ENCODE data around the gene STT3A. TPM values are rescaled to one million over a fixed set of nuclear protein-coding genes. Genes with fewer than 3 reads are reported as not detected.

STT3A gene
- total RNA-seq, 6 donors from 2014 or later, result 41.0 to 131 (median 71.1) TPM

DNA sequence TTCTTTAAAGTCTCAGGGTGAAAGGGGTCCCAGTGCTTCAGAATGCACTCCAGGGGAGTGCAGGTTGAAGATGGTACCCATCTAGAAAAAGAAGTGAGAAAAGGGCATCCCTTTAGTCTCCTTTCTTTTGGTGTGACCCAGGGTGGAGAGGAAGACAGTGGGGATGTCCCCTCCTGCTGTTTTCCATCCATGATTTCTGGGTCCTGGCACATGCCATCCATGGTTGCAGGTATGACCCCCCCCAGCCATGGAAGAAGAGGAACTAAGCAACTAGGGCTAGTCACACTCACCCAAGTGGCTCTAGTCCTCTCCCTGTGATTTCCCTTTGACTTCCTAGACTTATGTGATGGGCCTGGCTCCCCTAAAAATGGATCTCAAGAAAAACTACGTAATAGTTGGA is 39.3 kb upstream of the STT3A start:
- Histone ChIP-seq H3K4me3 (no peak overlapping the region), H3K9me3 (peaks cover 17 to 32% (median 27%) of the 10 kb centered on the region in 4 donors), H3K27ac (no peak overlapping the region), H3K36me3 (no peaks in the 10 kb centered on the region), H3K27me3 (no peaks in the 10 kb centered on the region), H3K4me1 (no peaks in the 10 kb centered on the region)
- ATAC-seq (ENCODE audit: low FRiP score in 2 of 2), result no peak
- TF ChIP-seq, protein P1, sequence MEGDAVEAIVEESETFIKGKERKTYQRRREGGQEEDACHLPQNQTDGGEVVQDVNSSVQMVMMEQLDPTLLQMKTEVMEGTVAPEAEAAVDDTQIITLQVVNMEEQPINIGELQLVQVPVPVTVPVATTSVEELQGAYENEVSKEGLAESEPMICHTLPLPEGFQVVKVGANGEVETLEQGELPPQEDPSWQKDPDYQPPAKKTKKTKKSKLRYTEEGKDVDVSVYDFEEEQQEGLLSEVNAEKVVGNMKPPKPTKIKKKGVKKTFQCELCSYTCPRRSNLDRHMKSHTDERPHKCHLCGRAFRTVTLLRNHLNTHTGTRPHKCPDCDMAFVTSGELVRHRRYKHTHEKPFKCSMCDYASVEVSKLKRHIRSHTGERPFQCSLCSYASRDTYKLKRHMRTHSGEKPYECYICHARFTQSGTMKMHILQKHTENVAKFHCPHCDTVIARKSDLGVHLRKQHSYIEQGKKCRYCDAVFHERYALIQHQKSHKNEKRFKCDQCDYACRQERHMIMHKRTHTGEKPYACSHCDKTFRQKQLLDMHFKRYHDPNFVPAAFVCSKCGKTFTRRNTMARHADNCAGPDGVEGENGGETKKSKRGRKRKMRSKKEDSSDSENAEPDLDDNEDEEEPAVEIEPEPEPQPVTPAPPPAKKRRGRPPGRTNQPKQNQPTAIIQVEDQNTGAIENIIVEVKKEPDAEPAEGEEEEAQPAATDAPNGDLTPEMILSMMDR (IDR thresholded peaks at IDR 0.05), result no peak
- TF ChIP-seq POLR2AphosphoS5 (IDR thresholded peaks at IDR 0.05), result no peak
- no peak for TF ChIP-seq POLR2A (IDR thresholded peaks at IDR 0.05)
- no peak for TF ChIP-seq EP300 (IDR thresholded peaks at IDR 0.05)
- DNase-seq, result no peak
- WGBS, 2 donors, result 83 to 100% methylated on average over 1 of the region's 1 CpG

DNA sequence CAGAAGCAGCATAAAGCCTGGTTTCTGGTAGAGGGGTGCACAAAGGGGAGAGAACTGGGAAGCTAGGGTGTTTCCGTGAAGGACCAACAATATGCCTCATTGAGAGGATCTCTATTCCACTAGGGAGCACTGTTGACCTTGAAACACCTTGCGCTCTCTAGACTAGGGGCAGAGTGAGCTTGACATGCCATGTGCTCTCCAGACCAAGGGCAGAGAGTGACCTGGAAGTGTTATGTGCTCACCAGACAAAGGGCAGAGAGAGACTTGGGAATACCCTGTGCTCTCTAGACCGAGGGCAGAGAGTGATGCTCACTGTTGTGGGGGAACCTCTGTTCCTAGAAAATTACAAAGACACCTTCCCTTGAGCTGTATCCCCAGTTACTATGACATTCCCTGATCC is 38.6 kb upstream of the STT3A start:
- peaks cover 17 to 32% (median 27%) of the 10 kb centered on the region in 4 donors for H3K9me3 ChIP-seq
- no peak overlapping the region for H3K4me3 ChIP-seq
- TF ChIP-seq POLR2AphosphoS5 (IDR thresholded peaks at IDR 0.05) (no peak), EP300 (IDR thresholded peaks at IDR 0.05) (no peak), POLR2A (IDR thresholded peaks at IDR 0.05) (no peak)
- TF ChIP-seq, protein P1 (IDR thresholded peaks at IDR 0.05), result no peak
- H3K36me3 ChIP-seq, result no peaks in the 10 kb centered on the region
- H3K27ac ChIP-seq, result no peak overlapping the region
- no peaks in the 10 kb centered on the region for H3K4me1 ChIP-seq
- no peak for ATAC-seq (ENCODE audit: low FRiP score in 2 of 2)
- no peaks in the 10 kb centered on the region for H3K27me3 ChIP-seq
- no peak for DNase-seq
- 70 to 84% methylated on average over 3 of the region's 3 CpGs for WGBS, 2 donors

DNA sequence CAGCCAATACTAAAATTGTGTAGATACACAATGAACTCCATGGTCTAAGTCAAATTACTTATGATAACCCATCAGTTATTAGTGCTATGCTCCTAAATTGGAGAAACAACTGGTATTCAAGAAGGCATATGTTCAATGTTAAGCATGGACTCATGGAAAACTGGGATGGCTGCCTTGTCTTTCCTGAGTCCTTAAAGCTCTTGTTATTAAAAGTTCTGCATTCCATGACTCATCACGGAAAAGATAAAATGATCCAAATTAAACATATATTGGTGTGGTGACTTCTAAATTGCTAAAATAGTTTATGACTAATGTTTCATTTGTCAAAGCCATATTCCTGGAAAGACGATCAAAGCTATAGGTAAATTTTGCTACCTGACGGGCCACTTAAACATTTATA is 32.8 kb upstream of the STT3A start:
- Histone ChIP-seq H3K27me3 (no peaks in the 10 kb centered on the region), H3K4me3 (no peak overlapping the region), H3K36me3 (no peaks in the 10 kb centered on the region), H3K27ac (no peak overlapping the region), H3K4me1 (no peaks in the 10 kb centered on the region), H3K9me3 (peaks cover 0 to 6% (median 4%) of the 10 kb centered on the region in 4 donors)
- WGBS, 2 donors, result 89 to 93% methylated on average over 3 of the region's 3 CpGs
- DNase-seq (no peak), ATAC-seq (ENCODE audit: low FRiP score in 2 of 2) (no peak)
- TF ChIP-seq POLR2A (IDR thresholded peaks at IDR 0.05) (no peak), POLR2AphosphoS5 (IDR thresholded peaks at IDR 0.05) (no peak), EP300 (IDR thresholded peaks at IDR 0.05) (no peak)
- TF ChIP-seq, protein P1 (IDR thresholded peaks at IDR 0.05), result no peak

DNA sequence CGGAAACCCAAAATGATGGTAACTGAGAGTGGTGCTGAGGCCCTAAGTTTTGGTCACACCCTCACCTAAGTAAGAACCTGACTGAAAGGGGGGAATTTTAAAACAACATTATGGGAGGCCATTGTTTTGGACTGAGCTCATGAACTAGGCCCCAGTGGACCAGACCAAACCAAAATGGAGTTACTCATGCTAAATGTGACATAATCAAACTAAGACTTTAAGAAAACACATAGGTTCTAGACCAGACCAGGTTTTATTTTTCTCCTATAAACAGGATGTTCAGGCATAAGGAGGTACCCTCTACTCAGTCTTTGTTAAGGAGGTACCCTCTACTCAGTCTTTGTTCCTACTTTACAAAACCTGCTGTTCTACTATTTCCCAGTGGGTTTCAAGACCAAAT is 30.7 kb upstream of the STT3A start:
- no peaks in the 10 kb centered on the region for H3K36me3 ChIP-seq
- ATAC-seq (ENCODE audit: low FRiP score in 2 of 2), result no peak
- TF ChIP-seq, protein P1 (IDR thresholded peaks at IDR 0.05), result no peak
- TF ChIP-seq POLR2AphosphoS5 (IDR thresholded peaks at IDR 0.05), result no peak
- no peak for TF ChIP-seq EP300 (IDR thresholded peaks at IDR 0.05)
- no peak for TF ChIP-seq POLR2A (IDR thresholded peaks at IDR 0.05)
- no peak overlapping the region for H3K27ac ChIP-seq
- H3K4me3 ChIP-seq, result no peak overlapping the region
- H3K27me3 ChIP-seq, result no peaks in the 10 kb centered on the region
- no peak for DNase-seq
- WGBS, 2 donors, result 96 to 100% methylated on average over 1 of the region's 1 CpG
- no peaks in the 10 kb centered on the region for H3K4me1 ChIP-seq
- H3K9me3 ChIP-seq, result no peaks in the 10 kb centered on the region

DNA sequence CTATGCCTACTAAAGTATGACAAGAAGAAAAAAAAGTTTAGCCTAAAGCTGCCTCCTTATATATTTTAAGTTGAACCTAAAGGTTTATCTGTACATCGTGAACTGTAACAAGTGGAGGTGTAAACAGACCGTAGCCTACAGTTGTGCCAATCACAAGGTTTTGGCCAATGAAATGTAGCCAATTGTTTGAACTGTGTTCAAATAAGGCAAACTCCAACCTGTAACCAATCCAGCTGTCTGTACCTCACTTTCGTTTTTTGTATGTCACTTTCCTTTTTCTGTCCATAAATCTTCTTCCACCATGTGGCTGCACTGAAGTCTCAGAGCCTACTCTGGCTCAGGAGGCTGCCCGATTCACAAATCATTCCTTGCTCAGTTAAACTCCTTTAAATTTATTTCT is 30.2 kb upstream of the STT3A start:
- TF ChIP-seq POLR2A (IDR thresholded peaks at IDR 0.05) (no peak), POLR2AphosphoS5 (IDR thresholded peaks at IDR 0.05) (no peak), EP300 (IDR thresholded peaks at IDR 0.05) (no peak)
- TF ChIP-seq, protein P1 (IDR thresholded peaks at IDR 0.05), result no peak
- Histone ChIP-seq H3K27ac (no peak overlapping the region), H3K4me1 (no peaks in the 10 kb centered on the region), H3K27me3 (no peaks in the 10 kb centered on the region), H3K9me3 (no peaks in the 10 kb centered on the region), H3K4me3 (no peak overlapping the region), H3K36me3 (no peaks in the 10 kb centered on the region)
- ATAC-seq (ENCODE audit: low FRiP score in 2 of 2) (no peak), DNase-seq (no peak)
- 72 to 76% methylated on average over 4 of the region's 4 CpGs for WGBS, 2 donors
